Tibial nerve (tissue), 4 donors: ENCODE measurements around the gene FLT4. TPM values are rescaled to one million over a fixed set of nuclear protein-coding genes. Genes with fewer than 3 reads are reported as not detected.
A peak's percentile ranks its signal among the peaks of the same experiment; 100 is the strongest.

Experiments used
- DNase-seq, 2 donors: peaks; one replicate each; pipeline ENCODE4 v3.0.0-alpha.2; 2019; ENCODE audit warnings: low spot score in 2 of 2
- H3K27ac ChIP-seq, 4 donors: fragments of 200-600 bp; sonication (generic) in 3 of 4; one replicate each; pipeline ENCODE4 v1.5.1; 2017 to 2019; ENCODE audit warnings: mild to moderate bottlenecking in 1 of 4
- H3K27me3 ChIP-seq, 2 donors: fragments of 200-600 bp; sonication (generic) in 1 of 2; one replicate each; pipeline versions ENCODE4 v1.5.1 to v1.6.0; 2017 to 2019
- H3K36me3 ChIP-seq, 3 donors: fragments of 200-600 bp; sonication (generic); one replicate each; pipeline ENCODE4 v1.5.1; 2018 to 2019
- H3K4me1 ChIP-seq, 4 donors: fragments of 200-600 bp; sonication (generic) in 3 of 4; one replicate each; pipeline ENCODE4 v1.5.1; 2017 to 2019
- H3K4me3 ChIP-seq, 4 donors: fragments of 200-600 bp; sonication (generic) in 3 of 4; one replicate each; pipeline ENCODE4 v1.5.1; 2017 to 2019; ENCODE audit warnings: mild to moderate bottlenecking in 1 of 4, moderate library complexity in 1 of 4
- H3K9me3 ChIP-seq, 4 donors: fragments of 200-600 bp; sonication (generic) in 3 of 4; one replicate each; pipeline ENCODE4 v1.5.1; 2017 to 2019
- CTCF ChIP-seq, 5 experiments: fragments of 200-600 bp in 3 of 5; fragments of 450-650 bp in 2 of 5; sonication (generic) in 3 of 5; IDR thresholded peaks; one replicate each; pipeline ENCODE4 v1.5.1; 2016 to 2019; ENCODE audit warnings: antibody characterized with exemption in 5 of 5, mild to moderate bottlenecking in 3 of 5, moderate library complexity in 2 of 5
- EP300 ChIP-seq, 2 donors: sonication (generic); formaldehyde crosslinking; IDR thresholded peaks; one replicate each; pipeline ENCODE4 v1.6.1; 2017; ENCODE audit warnings: antibody characterized with exemption in 2 of 2, mild to moderate bottlenecking in 1 of 2
- POLR2A ChIP-seq, 2 donors: fragments of 450-650 bp; IDR thresholded peaks; one replicate each; pipeline ENCODE4 v1.6.1; 2017; ENCODE audit warnings: antibody characterized with exemption in 2 of 2, mild to moderate bottlenecking in 2 of 2, moderate library complexity in 2 of 2
- WGBS, 2 donors: methylation state at CpG; one replicate each; pipeline ENCODE4 v1.1.5; 2018; 5-methylcytosine and 5-hydroxymethylcytosine counted together
- total RNA-seq, 4 donors: library from RNA; depleted of rRNA; stranded (reverse); fragments of >200 nt; gene quantifications; one replicate each; pipeline ENCODE4 v1.1.0, GENCODE V29; 2016

FLT4 gene
- total RNA-seq, 4 donors from 2014 or later: 4.6 to 34.2 (median 14.9) TPM

DNA sequence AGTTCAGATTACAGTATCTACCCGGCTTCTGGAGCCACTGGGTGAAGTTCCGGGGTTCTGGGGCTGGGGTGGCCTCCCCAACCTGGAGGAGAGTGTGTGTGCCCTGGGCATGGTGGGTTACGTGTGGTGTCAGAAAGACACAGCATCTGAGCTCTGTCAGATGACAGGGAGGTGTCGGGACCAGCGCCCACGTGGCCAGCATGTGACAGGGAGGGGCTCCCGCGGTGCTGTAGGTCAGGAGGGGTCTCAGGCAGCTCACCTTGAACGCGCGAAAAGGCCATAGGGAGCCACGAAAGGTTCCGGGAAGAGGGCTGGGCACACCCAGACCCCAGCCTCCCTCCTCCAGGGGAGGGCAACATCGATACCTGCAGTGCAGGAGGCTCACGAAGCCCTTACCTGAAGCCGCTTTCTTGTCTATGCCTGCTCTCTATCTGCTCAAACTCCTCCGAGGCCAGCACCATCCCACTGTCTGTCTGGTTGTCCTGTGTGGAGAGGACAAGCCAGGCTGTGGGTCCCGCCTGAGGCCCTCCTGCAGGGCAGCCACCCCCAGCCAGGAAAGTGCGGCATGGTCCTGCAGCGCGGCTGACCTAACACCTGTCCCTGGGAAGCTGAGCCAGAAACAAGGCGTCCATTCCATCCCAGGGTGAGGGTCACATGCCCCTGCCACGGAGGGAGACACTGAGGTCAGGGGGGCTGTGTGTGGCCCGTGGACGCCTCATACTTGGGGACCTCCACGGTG lies 40.7 kb downstream of the FLT4 start:
- Histone ChIP-seq H3K4me3 (no peak overlapping the region), H3K4me1 (no peaks in the 10 kb centered on the region), H3K36me3 (no peaks in the 10 kb centered on the region), H3K27me3 (no peaks in the 10 kb centered on the region), H3K9me3 (no peaks in the 10 kb centered on the region), H3K27ac (no peak overlapping the region)
- TF ChIP-seq EP300 (IDR thresholded peaks at IDR 0.05) (no peak), CTCF (IDR thresholded peaks at IDR 0.05) (no peak), POLR2A (IDR thresholded peaks at IDR 0.05) (no peak)
- WGBS, 2 donors: 90 to 92% methylated on average over 21 to 26 of the region's 26 CpGs
- no peak for DNase-seq

- TF ChIP-seq CTCF (IDR thresholded peaks at IDR 0.05): no peak
- no peak for TF ChIP-seq EP300 (IDR thresholded peaks at IDR 0.05)
- Histone ChIP-seq H3K27ac (no peak overlapping the region), H3K4me3 (no peak overlapping the region), H3K9me3 (no peaks in the 10 kb centered on the region), H3K27me3 (no peaks in the 10 kb centered on the region), H3K36me3 (no peaks in the 10 kb centered on the region), H3K4me1 (no peaks in the 10 kb centered on the region)
- DNase-seq: no peak
- WGBS, 2 donors: 65 to 69% methylated on average over 18 of the region's 18 CpGs
Measured at GRCh38 chr5:180607861-180608571, 41.4 kb downstream of the FLT4 start.

- Histone ChIP-seq H3K9me3 (no peaks in the 10 kb centered on the region), H3K4me1 (no peaks in the 10 kb centered on the region), H3K4me3 (no peak overlapping the region), H3K36me3 (no peaks in the 10 kb centered on the region), H3K27me3 (no peaks in the 10 kb centered on the region), H3K27ac (no peak overlapping the region)
- WGBS, 2 donors: 85 to 86% methylated on average over 21 of the region's 21 CpGs
- TF ChIP-seq EP300 (IDR thresholded peaks at IDR 0.05) (no peak), CTCF (IDR thresholded peaks at IDR 0.05) (no peak), POLR2A (IDR thresholded peaks at IDR 0.05) (no peak)
- DNase-seq: no peak
Measured at GRCh38 chr5:180606215-180606785, 43.1 kb downstream of the FLT4 start.

DNA sequence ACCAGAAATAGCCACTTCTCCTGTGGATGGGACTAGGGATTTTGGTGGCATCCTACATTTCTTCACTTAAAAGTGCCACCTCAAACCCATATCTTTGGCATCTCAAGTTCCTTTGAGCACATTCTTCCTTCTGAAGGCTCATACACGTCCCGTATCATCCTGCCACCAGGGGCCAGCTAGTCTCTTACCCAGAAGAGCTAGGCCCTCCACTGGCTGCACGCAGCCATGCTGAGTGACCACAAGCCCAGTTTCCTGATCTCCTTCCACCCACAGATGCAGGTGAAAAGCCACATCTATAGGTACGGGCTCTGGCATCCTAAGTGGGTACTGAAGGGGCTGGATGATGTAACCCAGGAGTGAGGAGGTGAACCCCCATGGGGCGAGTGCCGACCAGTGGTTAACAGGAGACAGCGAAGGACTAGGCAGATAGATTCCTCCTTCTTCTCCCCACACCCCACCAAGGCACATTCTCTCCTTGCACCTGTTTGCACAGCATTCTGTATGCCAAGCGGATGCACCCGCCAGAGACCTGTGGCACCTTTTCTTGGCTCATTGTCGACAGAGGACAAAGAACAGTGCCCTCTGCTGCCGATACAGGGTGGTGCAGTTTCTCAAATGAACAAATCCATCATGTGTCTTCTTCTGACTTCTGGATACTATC lies 43.7 kb downstream of the FLT4 start:
- H3K4me3 ChIP-seq: no peak overlapping the region
- H3K27ac ChIP-seq: no peak overlapping the region
- no peaks in the 10 kb centered on the region for H3K36me3 ChIP-seq
- WGBS, 2 donors: 51 to 58% methylated on average over 11 of the region's 11 CpGs
- H3K9me3 ChIP-seq: no peaks in the 10 kb centered on the region
- H3K27me3 ChIP-seq: no peaks in the 10 kb centered on the region
- peak in 1 of 2 donors; percentile 28 for DNase-seq
- no peaks in the 10 kb centered on the region for H3K4me1 ChIP-seq
- TF ChIP-seq POLR2A (IDR thresholded peaks at IDR 0.05) (no peak), CTCF (IDR thresholded peaks at IDR 0.05) (peak in 4 of 5 experiments; percentile 20 to 58 (median 47)), EP300 (IDR thresholded peaks at IDR 0.05) (no peak)
